GM12801 (cell line): ENCODE results near the gene CYB5R4.

Experiments
- TF ChIP-seq, protein P1 (sequence below): IDR thresholded peaks from one replicate; pipeline ENCODE4 v1.5.1; 2011; ENCODE audit warnings: control low read depth; ENCODE audit not compliant: insufficient read length; ENCODE audit errors: extremely low read depth

CYB5R4 gene

GRCh38 chr6:83838727-83839126 is 20.8 kb upstream of the CYB5R4 start:
- TF ChIP-seq, protein P1, sequence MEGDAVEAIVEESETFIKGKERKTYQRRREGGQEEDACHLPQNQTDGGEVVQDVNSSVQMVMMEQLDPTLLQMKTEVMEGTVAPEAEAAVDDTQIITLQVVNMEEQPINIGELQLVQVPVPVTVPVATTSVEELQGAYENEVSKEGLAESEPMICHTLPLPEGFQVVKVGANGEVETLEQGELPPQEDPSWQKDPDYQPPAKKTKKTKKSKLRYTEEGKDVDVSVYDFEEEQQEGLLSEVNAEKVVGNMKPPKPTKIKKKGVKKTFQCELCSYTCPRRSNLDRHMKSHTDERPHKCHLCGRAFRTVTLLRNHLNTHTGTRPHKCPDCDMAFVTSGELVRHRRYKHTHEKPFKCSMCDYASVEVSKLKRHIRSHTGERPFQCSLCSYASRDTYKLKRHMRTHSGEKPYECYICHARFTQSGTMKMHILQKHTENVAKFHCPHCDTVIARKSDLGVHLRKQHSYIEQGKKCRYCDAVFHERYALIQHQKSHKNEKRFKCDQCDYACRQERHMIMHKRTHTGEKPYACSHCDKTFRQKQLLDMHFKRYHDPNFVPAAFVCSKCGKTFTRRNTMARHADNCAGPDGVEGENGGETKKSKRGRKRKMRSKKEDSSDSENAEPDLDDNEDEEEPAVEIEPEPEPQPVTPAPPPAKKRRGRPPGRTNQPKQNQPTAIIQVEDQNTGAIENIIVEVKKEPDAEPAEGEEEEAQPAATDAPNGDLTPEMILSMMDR = no peak

DNA sequence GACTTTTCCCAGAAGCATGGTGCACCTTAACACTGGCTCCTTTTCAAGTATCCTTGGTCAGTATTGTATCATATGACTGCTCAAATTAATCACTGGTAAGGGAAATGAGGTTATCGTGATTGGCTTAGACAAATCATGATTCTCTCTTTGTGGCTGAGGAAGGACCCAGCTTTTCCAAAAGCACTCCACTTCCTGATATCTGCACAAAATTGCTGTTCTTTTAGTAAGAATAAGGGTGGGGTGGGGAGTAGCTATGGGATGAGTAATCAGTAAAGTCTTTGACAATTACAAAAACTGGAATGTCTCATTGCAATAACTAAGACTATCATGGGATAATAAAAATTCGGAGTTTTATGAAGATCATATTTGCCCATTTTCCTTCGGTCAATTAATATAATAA is 15.3 kb upstream of the CYB5R4 start:
- TF ChIP-seq, protein P1 = no peak

DNA sequence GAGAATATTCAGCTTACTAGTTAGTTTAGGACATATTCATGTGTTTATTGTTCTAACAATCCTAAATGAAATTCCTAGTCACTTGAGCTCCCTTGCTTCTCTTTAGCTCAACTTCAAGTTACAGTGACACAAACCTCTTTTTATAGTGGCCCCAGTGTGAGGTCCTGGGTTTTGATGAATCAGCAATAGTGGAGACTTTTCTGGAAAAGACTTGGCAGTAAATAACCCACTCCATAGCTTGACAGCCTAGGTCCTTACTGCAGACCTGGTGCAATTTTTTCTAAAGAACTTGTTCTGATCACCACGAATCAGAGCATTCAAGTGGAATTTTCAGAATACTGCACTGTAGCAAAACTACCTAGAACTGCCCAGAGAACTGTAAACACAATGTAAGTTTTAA is 13.2 kb upstream of the CYB5R4 start:
- TF ChIP-seq, protein P1 = no peak

- TF ChIP-seq, protein P1 = no peak
These were observed 12.3 kb upstream of the CYB5R4 start for GRCh38 chr6:83847179-83847578.

DNA sequence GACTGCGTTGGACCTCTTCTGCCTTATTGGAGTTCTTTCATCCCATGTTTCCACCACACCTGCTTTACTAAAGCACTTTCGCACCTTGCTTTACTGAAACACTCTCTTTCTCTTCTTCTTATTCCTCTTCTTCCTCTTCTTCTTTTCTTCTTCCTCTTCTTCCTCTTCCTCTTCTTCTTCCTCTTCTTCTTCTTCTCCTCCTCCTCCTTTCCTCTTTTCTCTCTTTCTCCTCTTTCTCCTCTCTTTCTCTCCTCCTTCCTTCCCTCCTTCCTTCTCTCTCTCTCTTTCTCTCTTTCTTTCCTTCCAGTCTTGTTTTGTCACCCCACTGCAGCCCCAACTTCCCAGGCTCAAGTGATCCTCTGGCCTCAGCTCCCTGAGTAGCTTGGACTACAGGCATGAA is 10.4 kb upstream of the CYB5R4 start:
- TF ChIP-seq, protein P1 = no peak

GRCh38 chr6:83849610-83850009 is 9.9 kb upstream of the CYB5R4 start:
- TF ChIP-seq, protein P1 = no peak

GRCh38 chr6:83852528-83853177 is 6.8 kb upstream of the CYB5R4 start:
- TF ChIP-seq, protein P1 = no peak
